GM12801 (cell line): ENCODE measurements around the gene FEZF1.

Experiments used
- TF ChIP-seq, protein P1 (sequence below): IDR thresholded peaks from one replicate; pipeline ENCODE4 v1.5.1; 2011; ENCODE audit warnings: control low read depth; ENCODE audit not compliant: insufficient read length; ENCODE audit errors: extremely low read depth

Gene FEZF1

DNA sequence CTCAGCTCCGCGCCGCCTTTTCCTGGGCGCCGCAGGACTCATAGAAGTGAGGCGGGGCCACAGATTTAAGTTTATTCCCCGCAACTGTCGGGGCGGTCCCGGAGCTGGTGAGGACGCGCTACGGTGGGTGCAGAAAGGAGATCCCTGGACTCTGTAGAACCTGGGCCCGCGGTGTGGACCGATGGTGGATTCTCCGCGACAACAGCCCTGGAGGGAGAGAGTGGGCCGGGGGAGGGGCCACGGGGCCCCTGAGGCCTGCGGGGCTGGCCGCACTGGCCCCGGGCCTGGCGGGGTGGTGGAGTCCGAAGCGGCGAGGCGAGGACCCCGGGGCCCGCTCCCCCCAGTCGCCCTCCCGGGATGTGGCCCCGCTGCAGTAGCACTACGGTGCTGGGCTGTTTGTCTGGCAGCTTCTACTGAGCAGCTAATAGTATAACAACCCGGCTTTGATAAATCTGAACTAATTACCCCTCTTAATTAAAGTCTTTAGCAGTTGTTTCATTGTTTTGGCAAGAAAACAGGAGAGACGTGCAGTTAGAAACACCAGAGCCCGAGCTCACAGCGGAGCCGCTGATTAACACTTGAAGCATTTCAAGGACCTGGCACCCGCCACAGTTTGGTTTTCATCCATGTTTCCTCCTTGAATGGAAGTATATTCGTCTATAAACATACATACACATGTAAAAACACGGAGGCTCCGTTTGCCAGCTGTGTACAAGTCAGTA lies 4.2 kb downstream of the FEZF1 start:
- TF ChIP-seq, protein P1, sequence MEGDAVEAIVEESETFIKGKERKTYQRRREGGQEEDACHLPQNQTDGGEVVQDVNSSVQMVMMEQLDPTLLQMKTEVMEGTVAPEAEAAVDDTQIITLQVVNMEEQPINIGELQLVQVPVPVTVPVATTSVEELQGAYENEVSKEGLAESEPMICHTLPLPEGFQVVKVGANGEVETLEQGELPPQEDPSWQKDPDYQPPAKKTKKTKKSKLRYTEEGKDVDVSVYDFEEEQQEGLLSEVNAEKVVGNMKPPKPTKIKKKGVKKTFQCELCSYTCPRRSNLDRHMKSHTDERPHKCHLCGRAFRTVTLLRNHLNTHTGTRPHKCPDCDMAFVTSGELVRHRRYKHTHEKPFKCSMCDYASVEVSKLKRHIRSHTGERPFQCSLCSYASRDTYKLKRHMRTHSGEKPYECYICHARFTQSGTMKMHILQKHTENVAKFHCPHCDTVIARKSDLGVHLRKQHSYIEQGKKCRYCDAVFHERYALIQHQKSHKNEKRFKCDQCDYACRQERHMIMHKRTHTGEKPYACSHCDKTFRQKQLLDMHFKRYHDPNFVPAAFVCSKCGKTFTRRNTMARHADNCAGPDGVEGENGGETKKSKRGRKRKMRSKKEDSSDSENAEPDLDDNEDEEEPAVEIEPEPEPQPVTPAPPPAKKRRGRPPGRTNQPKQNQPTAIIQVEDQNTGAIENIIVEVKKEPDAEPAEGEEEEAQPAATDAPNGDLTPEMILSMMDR, result no peak

DNA sequence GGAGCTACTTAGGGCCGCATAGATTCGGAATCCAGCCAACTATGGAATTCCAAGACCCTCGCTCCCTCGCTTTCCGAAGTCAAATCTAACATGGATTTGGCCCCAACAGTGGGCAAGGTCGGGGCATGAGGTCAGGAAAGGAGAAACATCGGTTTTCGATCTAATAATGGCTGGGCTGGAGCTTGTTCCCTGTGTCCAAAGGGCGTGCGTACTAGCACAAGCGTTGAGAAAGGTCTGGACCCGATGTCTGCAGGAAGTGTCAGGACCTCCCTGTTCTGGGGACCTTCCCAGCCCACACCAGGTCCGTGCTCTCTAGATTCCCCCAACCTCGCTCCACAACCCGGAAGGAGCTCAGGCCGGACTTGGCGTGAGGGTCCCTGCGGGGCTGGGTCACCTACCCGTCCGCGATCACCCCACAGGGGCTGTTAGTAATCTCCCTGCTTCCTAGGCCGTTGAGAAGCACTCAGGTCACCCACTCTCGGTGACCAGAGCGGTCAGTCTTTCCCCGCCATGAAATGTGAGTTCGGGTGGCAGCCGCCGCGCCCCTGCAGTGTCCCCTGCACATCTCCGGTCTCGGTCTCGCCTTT lies 4.8 kb downstream of the FEZF1 start:
- TF ChIP-seq, protein P1, result no peak

DNA sequence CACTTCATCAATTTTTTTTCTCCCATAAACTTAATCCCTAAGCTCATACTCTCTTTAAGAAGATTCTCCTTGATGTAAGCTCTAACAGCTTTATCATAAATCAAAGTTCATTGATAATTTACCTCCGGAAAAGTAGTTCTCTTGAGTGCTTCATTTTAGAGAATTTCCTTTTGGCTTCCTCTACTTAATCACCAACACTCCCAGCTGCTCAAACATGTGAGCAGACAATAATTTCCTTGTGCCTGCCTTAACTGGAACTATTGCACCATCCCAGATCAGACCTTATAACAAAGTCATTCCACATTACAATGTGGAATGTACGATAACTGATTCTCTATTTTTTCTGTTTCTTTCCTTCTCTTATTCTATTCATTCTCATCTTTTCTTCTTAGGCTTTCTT lies 5.9 kb downstream of the FEZF1 start:
- TF ChIP-seq, protein P1, result no peak

DNA sequence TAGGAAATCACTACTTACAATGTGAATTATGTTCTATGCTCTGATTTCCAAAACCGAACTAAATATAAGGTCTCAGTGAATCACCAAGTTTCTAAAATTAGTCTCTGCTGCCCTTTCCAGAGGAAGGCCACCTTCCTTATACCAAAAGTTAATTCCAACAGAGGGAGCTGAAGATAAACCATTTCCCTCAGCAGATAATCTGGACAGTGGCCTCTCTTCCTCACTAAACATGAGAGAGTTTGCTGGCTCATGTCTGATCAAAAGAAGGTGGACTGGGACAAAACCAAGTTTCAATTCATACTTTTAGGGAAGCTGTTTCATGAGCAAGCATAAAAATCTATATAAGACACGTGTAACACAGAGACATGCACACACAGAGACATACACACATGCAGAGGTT lies 6.4 kb downstream of the FEZF1 start:
- TF ChIP-seq, protein P1, result no peak

DNA sequence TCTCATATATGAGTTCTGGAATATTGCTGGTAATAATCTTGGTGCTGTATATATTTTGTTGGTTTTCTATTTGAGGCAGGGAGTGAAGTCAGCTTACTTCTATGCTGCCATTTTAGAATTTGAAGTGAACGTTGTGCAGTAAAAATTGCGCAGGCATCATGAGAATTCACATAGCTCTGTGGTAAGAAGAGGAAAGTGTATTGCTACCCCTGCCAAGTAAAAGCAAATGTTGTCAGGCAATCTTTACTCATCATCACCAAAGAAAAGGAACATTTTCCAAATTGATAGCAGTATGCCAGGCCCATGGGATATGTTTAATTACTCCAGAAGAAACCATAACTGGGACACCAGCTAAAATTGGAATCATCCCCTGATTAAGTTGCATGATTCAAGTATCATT lies 13.4 kb downstream of the FEZF1 start:
- TF ChIP-seq, protein P1, result no peak

DNA sequence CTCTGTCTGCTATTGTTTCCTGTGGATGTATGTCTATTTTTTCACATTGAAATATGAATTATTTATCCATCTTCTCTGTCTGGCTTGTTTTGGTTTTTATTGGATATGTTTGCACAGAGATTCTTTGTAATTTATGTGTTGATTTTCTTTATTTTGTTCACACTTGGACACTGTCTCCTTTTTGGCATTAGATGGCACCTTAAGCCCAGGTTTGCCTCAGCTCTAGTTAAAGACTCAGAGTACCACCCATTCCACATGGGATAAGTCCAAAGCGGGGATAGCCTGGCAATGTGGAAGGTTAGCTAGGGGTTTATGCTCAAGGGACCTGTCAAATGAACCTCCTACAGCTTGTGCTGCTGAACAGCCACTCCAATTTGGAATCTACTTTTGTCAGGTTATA lies 14.1 kb downstream of the FEZF1 start:
- TF ChIP-seq, protein P1, result no peak

DNA sequence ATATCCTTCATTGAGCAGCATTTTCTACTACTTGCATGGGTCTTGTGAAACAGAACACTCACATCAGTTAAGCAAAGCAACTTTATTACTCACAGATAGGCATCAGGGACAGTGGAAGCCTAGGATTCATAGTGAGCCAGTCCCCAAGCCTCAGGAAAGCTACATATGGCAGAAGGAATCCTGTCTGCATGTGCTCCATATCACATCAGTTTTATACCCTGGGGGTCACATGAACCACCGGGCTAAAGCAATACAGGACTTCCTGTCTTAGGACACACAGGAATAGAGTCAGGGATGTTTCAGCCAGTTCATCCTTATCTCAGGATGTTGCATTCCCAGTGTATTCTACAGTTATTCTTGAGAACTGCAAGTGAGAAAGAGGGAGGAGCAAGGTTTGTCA lies 15.1 kb downstream of the FEZF1 start:
- TF ChIP-seq, protein P1, result no peak
